Neural cell (in vitro differentiated cells): Measurements from ENCODE around the gene TRIM2.

ENCODE experiments used
- CTCF ChIP-seq: fragments of 450-650 bp; IDR thresholded peaks from 2 replicates; pipeline ENCODE4 v1.5.1; 2014; ENCODE audit warnings: antibody characterized with exemption, mild to moderate bottlenecking, moderate library complexity; ENCODE audit not compliant: poor library complexity, severe bottlenecking
- EZH2 ChIP-seq: fragments of 200-600, 300-800 bp; shearing (Covaris generic), sonication (generic); IDR thresholded peaks from 2 replicates; pipeline ENCODE4 v1.6.1; 2014; ENCODE audit warnings: antibody characterized with exemption, low read length, borderline replicate concordance, mild to moderate bottlenecking; ENCODE audit not compliant: insufficient read depth, poor library complexity, severe bottlenecking
- POLR2AphosphoS5 ChIP-seq: IDR thresholded peaks from 2 replicates; pipeline ENCODE4 v1.6.1; 2012
- RAD21 ChIP-seq: fragments of 450-650 bp; conservative IDR thresholded peaks from 2 replicates; pipeline ENCODE4 v1.6.1; 2014; ENCODE audit warnings: antibody characterized with exemption, mild to moderate bottlenecking, moderate library complexity
- REST ChIP-seq: IDR thresholded peaks from 2 replicates; pipeline ENCODE4 v1.6.1; 2012; ENCODE audit warnings: borderline replicate concordance

DNA sequence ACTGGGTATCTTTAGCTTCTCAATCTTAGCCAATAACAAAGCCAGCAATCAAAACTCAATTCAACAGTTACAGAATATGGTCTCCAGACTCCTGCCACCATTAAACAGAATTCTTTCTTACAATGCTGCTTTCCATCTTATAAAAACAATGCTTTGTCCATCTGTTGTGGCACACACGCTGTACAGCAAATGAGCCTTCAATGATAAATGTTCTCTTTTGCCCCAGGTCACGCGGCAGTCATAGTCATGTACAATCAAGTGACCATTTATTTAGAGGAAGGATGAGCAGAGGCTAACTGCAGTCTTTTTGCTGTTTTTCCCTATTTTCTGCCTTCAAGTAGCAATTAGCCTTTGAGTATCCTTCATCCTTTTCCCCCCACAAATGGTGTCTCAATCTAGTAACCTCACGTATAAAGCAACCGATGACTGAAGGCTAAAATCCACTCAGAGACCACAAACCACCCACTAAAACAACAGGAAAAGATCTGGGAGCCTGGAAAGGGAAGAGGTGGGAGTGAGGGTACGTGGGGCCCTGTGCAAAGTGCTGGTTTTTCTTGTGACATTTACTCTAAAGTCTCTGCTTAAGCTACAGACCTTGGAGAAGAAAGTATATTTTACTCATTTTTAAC is 24.4 kb downstream of the TRIM2 start:
- no peak for TF ChIP-seq CTCF
- TF ChIP-seq REST: no peak
- TF ChIP-seq EZH2: no peak
- no peak for TF ChIP-seq POLR2AphosphoS5
- no peak for TF ChIP-seq RAD21
